Neural cell (in vitro differentiated cells): ENCODE results near the gene PKHD1. TPM values are rescaled to one million over a fixed set of nuclear protein-coding genes. Genes with fewer than 3 reads are reported as not detected.

ENCODE experiments used
- H2AFZ ChIP-seq: fragments of 200-600, 300-800 bp; sonication (generic), shearing (Covaris generic); 2 replicates; pipeline ENCODE4 v1.6.0; 2014; ENCODE audit warnings: low read depth, mild to moderate bottlenecking, antibody characterized with exemption, low read length, moderate library complexity
- H3F3A ChIP-seq: fragments of 200-600 bp; shearing (Covaris generic); 2 replicates; pipeline ENCODE4 v1.6.1; 2016; ENCODE audit warnings: mild to moderate bottlenecking, moderate library complexity, mixed read lengths, antibody characterized with exemption, low read length; ENCODE audit not compliant: insufficient read depth, poor library complexity, severe bottlenecking
- H3K27ac ChIP-seq: fragments of 200-600, 300-800 bp; sonication (generic), shearing (Covaris generic); 2 replicates; pipeline ENCODE4 v1.5.1; 2014; ENCODE audit warnings: mild to moderate bottlenecking, low read length, moderate library complexity
- H3K27me3 ChIP-seq: fragments of 300-800, 200-600 bp; sonication (generic), shearing (Covaris generic); 2 replicates; pipeline ENCODE4 v1.6.0; 2014; ENCODE audit warnings: mild to moderate bottlenecking, low read depth, low read length, moderate library complexity; ENCODE audit not compliant: insufficient read depth
- H3K36me3 ChIP-seq: fragments of 300-800, 200-600 bp; sonication (generic), shearing (Covaris generic); 2 replicates; pipeline ENCODE4 v1.5.1; 2014; ENCODE audit warnings: mild to moderate bottlenecking, antibody characterized with exemption, low read length, moderate library complexity; ENCODE audit not compliant: insufficient read depth
- H3K4me2 ChIP-seq: fragments of 300-800, 200-600 bp; sonication (generic), shearing (Covaris generic); 2 replicates; pipeline ENCODE4 v1.6.0; 2014; ENCODE audit warnings: mild to moderate bottlenecking, low read length
- H3K4me3 ChIP-seq: fragments of 300-800, 200-600 bp; sonication (generic), shearing (Covaris generic); 2 replicates; pipeline ENCODE4 v1.5.1; 2014; ENCODE audit warnings: mild to moderate bottlenecking, low read length, moderate library complexity
- H3K79me2 ChIP-seq: fragments of 200-600 bp; shearing (Covaris generic); replicated peaks from 2 replicates; pipeline ENCODE4 v1.6.0; 2014; ENCODE audit warnings: mild to moderate bottlenecking, low read length, moderate library complexity; ENCODE audit not compliant: insufficient read depth
- H3K9ac ChIP-seq: fragments of 300-800, 200-600 bp; sonication (generic), shearing (Covaris generic); 2 replicates; pipeline ENCODE4 v1.6.1; 2016; ENCODE audit warnings: mild to moderate bottlenecking, low read length, mixed read lengths
- H3K9me2 ChIP-seq: fragments of 200-600 bp; shearing (Covaris generic); 2 replicates; pipeline ENCODE4 v1.6.1; 2016; ENCODE audit warnings: mild to moderate bottlenecking, low read length, mixed read lengths; ENCODE audit not compliant: insufficient read depth
- H3K9me3 ChIP-seq: fragments of 200-600, 300-800 bp; sonication (generic), shearing (Covaris generic); 2 replicates; pipeline ENCODE4 v1.6.1; 2016; ENCODE audit warnings: mild to moderate bottlenecking, mixed run types, low read length, moderate library complexity, mixed read lengths
- H4K20me1 ChIP-seq: fragments of 200-600 bp; shearing (Covaris generic); 2 replicates; pipeline ENCODE4 v1.6.1; 2016; ENCODE audit warnings: mild to moderate bottlenecking, mixed run types; ENCODE audit not compliant: insufficient read depth
- EP300 ChIP-seq: fragments of 450-650 bp; conservative IDR thresholded peaks from 2 replicates; pipeline ENCODE4 v1.6.1; 2014; ENCODE audit warnings: antibody characterized with exemption, mild to moderate bottlenecking, moderate library complexity; ENCODE audit not compliant: poor library complexity, severe bottlenecking
- EZH2 ChIP-seq: fragments of 200-600, 300-800 bp; shearing (Covaris generic), sonication (generic); IDR thresholded peaks from 2 replicates; pipeline ENCODE4 v1.6.1; 2014; ENCODE audit warnings: antibody characterized with exemption, low read length, borderline replicate concordance, mild to moderate bottlenecking; ENCODE audit not compliant: insufficient read depth, poor library complexity, severe bottlenecking
- MXI1 ChIP-seq: fragments of 450-650 bp; conservative IDR thresholded peaks from 2 replicates; pipeline ENCODE4 v1.6.1; 2014; ENCODE audit warnings: antibody characterized with exemption, mild to moderate bottlenecking; ENCODE audit not compliant: poor library complexity, severe bottlenecking
- POLR2AphosphoS5 ChIP-seq: IDR thresholded peaks from 2 replicates; pipeline ENCODE4 v1.6.1; 2012
- RAD21 ChIP-seq: fragments of 450-650 bp; conservative IDR thresholded peaks from 2 replicates; pipeline ENCODE4 v1.6.1; 2014; ENCODE audit warnings: antibody characterized with exemption, mild to moderate bottlenecking, moderate library complexity
- SMC3 ChIP-seq: fragments of 450-650 bp; conservative IDR thresholded peaks from 2 replicates; pipeline ENCODE4 v1.6.1; 2014; ENCODE audit warnings: antibody characterized with exemption, mild to moderate bottlenecking, moderate library complexity; ENCODE audit not compliant: poor library complexity
- TAF1 ChIP-seq: IDR thresholded peaks from 2 replicates; pipeline ENCODE4 v1.6.1; 2012; ENCODE audit warnings: low read depth
- polyA plus RNA-seq: library from polyadenylated mRNA; depleted of rRNA; stranded (reverse); fragments of >200 nt; gene quantifications from 2 replicates; pipeline ENCODE4 v1.2.3, GENCODE V29; 2014
- TF ChIP-seq, protein P1 (sequence below): IDR thresholded peaks from 2 replicates; pipeline ENCODE4 v1.6.1; 2012; ENCODE audit warnings: borderline replicate concordance
- TF ChIP-seq, protein P2 (sequence below): fragments of 450-650 bp; IDR thresholded peaks from 2 replicates; pipeline ENCODE4 v1.5.1; 2014; ENCODE audit warnings: antibody characterized with exemption, mild to moderate bottlenecking, moderate library complexity; ENCODE audit not compliant: poor library complexity, severe bottlenecking

Gene PKHD1
- polyA plus RNA-seq, 1 donor from 2014 or later: not detected

DNA sequence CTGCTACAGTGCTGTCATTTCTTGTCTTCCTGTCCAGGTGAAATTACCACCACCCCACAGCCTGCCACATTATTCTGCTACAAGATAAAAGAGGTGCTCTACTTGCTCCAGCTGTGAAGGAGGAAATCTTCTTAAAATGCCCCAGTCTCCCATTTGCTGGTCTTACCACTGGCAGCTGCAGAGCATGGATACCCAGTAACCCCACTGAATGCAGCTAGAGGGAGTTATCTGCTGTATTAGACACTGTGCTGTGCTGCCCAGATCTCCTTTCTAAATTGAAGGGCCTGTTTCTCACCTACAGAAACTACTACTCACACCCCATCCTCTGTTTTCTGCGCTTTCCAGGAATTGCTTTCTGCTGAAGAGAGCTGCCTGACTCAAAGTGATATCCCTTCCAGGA is 517.8 kb downstream of the PKHD1 start:
- Histone ChIP-seq H4K20me1 (no peaks in the 10 kb centered on the region), H3K27ac (peak overlapping the region; percentile 10), H2AFZ (no peak overlapping the region), H3K4me3 (no peak overlapping the region), H3K4me2 (no peak overlapping the region), H3K36me3 (no peaks in the 10 kb centered on the region), H3F3A (no peaks in the 10 kb centered on the region), H3K9me3 (peaks cover 4% of the 10 kb centered on the region), H3K27me3 (no peaks in the 10 kb centered on the region), H3K9ac (no peak overlapping the region), H3K9me2 (no peaks in the 10 kb centered on the region), H3K79me2 (no peaks in the 10 kb centered on the region)
- TF ChIP-seq EZH2 (no peak), TAF1 (no peak), RAD21 (peak; percentile 46), SMC3 (peak; percentile 32), EP300 (no peak)
- TF ChIP-seq, protein P1, sequence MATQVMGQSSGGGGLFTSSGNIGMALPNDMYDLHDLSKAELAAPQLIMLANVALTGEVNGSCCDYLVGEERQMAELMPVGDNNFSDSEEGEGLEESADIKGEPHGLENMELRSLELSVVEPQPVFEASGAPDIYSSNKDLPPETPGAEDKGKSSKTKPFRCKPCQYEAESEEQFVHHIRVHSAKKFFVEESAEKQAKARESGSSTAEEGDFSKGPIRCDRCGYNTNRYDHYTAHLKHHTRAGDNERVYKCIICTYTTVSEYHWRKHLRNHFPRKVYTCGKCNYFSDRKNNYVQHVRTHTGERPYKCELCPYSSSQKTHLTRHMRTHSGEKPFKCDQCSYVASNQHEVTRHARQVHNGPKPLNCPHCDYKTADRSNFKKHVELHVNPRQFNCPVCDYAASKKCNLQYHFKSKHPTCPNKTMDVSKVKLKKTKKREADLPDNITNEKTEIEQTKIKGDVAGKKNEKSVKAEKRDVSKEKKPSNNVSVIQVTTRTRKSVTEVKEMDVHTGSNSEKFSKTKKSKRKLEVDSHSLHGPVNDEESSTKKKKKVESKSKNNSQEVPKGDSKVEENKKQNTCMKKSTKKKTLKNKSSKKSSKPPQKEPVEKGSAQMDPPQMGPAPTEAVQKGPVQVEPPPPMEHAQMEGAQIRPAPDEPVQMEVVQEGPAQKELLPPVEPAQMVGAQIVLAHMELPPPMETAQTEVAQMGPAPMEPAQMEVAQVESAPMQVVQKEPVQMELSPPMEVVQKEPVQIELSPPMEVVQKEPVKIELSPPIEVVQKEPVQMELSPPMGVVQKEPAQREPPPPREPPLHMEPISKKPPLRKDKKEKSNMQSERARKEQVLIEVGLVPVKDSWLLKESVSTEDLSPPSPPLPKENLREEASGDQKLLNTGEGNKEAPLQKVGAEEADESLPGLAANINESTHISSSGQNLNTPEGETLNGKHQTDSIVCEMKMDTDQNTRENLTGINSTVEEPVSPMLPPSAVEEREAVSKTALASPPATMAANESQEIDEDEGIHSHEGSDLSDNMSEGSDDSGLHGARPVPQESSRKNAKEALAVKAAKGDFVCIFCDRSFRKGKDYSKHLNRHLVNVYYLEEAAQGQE: no peak
- TF ChIP-seq, protein P2, sequence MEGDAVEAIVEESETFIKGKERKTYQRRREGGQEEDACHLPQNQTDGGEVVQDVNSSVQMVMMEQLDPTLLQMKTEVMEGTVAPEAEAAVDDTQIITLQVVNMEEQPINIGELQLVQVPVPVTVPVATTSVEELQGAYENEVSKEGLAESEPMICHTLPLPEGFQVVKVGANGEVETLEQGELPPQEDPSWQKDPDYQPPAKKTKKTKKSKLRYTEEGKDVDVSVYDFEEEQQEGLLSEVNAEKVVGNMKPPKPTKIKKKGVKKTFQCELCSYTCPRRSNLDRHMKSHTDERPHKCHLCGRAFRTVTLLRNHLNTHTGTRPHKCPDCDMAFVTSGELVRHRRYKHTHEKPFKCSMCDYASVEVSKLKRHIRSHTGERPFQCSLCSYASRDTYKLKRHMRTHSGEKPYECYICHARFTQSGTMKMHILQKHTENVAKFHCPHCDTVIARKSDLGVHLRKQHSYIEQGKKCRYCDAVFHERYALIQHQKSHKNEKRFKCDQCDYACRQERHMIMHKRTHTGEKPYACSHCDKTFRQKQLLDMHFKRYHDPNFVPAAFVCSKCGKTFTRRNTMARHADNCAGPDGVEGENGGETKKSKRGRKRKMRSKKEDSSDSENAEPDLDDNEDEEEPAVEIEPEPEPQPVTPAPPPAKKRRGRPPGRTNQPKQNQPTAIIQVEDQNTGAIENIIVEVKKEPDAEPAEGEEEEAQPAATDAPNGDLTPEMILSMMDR: peak; percentile 59

DNA sequence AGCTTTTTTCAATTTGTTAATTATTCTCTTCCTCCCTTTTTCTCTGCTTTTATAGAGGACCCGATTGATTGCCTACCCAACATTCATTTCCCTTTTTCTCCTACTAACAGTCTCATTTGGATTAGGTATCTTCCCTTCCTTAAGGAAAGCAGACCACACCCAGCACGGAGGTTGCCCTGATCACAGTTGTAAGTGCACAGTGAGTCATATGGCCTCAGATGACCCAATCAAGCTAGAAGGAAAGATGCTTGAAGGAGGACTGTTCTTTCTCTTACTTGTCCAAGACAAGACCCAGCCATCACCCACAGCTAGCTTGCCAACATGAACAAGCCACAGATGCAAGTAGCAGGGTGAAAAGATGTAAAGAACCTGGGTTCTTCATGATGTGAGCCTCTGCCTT is 518.6 kb downstream of the PKHD1 start:
- Histone ChIP-seq H3K27ac (peak overlapping the region; percentile 5), H3K36me3 (no peaks in the 10 kb centered on the region), H3K4me2 (no peak overlapping the region), H3F3A (no peaks in the 10 kb centered on the region), H3K9me2 (no peaks in the 10 kb centered on the region), H3K27me3 (no peaks in the 10 kb centered on the region), H3K9ac (no peak overlapping the region), H2AFZ (no peak overlapping the region), H3K4me3 (no peak overlapping the region), H4K20me1 (no peaks in the 10 kb centered on the region), H3K79me2 (no peaks in the 10 kb centered on the region), H3K9me3 (no peaks in the 10 kb centered on the region)
- TF ChIP-seq EP300 (no peak), POLR2AphosphoS5 (no peak), EZH2 (no peak), MXI1 (no peak), SMC3 (no peak), RAD21 (no peak), TAF1 (no peak)
- TF ChIP-seq, protein P1: no peak
- TF ChIP-seq, protein P2: no peak
